ENCODE measurements around the gene TAAR9.

TAAR9 gene, protein sequence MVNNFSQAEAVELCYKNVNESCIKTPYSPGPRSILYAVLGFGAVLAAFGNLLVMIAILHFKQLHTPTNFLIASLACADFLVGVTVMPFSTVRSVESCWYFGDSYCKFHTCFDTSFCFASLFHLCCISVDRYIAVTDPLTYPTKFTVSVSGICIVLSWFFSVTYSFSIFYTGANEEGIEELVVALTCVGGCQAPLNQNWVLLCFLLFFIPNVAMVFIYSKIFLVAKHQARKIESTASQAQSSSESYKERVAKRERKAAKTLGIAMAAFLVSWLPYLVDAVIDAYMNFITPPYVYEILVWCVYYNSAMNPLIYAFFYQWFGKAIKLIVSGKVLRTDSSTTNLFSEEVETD

DNA sequence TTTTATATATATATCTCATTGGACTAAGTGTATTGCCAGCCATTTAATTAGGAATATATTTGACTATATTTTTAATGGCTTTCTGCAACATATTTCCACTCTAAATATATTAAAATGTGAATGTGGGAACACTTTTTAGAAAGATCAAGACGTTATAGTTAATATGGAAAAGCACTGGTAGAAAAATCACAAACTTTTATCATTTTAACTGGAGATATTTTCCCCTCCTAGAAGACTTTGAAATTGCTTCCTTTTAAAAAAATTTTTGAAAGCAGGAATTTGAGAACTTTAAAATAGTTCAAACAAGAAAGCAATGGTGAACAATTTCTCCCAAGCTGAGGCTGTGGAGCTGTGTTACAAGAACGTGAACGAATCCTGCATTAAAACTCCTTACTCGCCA lies at the start of gene TAAR9:
Gene TAAR9 (plus strand): TSS at position 301 of the 400 bp plus-strand sequence. CDS start 13 bp downstream, at position 314.
- DNase-seq (ENCODE audit: low spot score): no peak

DNA sequence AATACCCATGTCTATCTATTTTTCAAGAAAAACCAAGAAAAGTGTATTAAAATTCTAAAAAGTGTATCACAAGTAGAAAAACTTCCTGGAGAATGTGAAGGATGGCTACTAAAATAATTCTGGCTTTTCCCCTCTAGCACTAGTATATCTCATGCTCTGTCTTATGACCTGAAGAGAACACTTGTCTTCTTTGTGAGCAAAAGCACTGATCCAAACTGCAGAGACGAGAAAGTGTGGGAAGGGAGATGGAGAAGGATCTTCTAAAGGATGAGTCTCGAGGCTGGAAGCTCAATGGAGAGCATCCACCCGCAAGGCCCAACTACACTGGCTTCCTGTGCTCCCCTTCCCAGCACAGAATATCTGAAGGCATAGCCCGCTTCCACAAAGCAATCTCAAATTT lies 48.7 kb upstream of the TAAR9 start:
- no peak for DNase-seq (ENCODE audit: low spot score)

DNA sequence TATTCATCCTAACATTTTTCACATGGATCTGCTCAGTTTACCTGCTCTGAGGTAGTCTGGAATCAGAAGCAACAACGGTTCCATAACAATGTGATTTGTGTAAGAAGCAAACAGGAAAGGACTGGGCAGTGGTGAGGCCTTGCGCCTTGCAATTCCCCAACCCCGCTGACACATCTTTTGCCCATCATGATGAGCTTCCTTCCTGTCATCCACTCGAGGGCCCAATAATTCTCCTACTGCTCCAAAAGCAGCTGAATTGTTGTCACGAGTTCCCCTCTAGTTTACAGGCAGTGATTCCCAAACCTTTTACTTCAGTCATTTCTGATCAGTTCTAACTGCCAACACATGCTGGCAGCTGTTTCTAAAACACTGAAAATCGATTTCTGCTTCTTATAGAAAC lies 48.1 kb upstream of the TAAR9 start:
- no peak for DNase-seq (ENCODE audit: low spot score)

DNA sequence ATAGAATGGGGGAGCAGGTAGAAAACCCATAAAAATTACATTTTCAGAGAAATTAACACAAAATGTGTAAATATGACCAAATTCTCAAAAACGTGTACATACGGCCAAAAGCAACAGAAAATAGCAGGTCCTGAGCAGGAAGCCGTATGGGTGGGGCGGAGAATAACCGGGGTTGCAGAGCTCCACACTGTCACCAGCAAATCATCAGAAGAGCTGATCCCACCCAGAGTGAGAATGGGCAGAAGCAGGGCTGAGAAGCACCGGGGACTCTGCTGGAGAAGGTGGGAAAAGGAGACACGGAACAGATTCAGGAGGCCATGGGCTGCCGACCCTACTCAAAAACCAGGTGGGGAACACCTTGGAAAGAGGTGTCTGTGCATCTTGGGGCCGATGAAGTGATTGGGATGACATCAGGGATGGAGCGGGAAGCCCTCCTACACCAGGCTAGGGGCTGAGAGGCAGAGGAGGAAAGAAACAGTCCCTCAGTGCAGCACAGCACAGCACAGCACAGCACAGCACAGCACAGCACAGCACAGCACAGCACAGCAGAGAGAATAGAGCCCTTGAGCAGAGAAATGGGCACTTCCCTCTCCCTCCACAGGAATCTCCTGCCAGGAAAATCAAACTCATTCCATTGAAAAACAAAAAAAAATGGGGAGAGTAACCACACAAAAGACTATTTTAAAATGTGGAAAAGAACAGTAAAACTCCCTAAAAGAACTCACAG lies 47.4 kb upstream of the TAAR9 start:
- DNase-seq (ENCODE audit: low spot score): no peak

DNA sequence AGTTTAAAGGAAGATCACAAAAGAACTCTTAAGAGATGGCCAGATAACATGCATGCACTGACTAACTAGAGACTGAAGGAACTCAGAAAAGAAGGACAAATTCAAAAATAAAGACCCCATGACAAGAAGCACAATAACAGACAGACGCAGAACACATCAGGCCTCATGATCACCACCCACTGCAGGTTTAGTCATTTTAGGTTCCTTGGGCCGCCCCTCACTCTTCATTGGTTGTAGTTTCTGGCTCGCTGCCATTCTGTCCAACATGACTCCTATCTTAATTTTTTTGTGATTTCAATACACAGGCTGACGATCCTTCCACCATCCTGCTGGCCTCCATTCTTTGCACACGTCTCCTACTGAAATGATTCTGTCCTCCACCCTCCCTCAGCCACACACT lies 46.8 kb upstream of the TAAR9 start:
- no peak for DNase-seq (ENCODE audit: low spot score)

DNA sequence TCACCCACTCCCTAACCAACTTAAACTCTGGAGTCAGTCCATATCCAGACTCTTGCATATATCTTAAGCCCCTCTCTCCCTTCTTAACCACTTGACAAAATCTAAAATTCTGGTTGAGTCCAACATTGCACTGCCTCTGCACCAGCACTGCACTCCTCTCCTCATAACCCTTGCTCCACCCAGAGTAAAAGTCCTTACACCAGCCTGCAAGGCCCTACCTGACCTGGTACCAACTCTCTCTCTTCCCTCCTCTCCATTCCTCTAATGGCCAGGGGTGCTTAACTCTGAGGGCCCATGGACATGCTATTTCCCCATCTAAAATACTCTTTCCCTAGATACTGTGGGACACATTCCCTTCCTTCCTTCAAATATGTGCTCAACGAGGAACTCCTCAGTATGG lies 46.2 kb upstream of the TAAR9 start:
- DNase-seq (ENCODE audit: low spot score): no peak

DNA sequence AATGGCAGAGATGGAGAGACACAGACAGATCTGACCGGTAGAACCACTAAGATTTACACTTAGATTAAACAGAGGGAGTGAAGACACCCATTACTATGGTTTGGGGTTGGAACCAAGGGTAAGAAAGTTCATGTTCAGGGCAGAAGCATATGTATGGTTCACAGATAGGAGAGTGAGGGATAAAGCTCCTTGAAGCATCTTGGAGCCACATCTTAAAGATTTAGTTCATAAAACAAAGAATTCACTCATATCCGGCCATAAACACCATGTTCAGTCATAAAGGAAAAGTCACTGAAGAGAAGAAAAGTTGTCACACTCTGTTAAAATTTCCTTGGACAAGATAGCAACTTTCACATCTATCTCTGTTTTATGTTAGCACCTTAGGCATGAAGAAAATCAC lies 43.1 kb upstream of the TAAR9 start:
- no peak for DNase-seq (ENCODE audit: low spot score)

DNA sequence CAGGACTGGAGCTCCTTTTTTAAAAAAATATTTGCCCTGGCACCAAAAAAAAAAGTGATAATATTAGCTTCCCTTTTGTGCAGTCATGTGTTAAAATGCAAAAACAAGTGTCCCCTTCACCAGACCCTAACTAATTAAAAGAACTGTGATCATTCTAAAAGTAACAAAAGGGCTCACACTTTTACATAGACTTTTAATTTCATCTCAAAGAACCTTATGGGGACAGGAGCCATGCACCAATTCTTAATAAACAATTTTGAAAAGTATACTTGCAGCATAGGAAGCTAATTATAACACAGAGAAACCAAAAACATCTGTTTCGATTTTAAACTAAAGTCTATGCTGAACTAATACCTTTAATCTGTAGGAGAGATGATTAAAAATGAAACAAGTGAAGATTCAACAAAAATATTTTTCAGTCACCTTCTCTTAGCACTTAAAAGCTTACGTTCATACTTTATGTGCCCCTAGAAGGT lies 42.4 kb upstream of the TAAR9 start:
- no peak for DNase-seq (ENCODE audit: low spot score)

DNA sequence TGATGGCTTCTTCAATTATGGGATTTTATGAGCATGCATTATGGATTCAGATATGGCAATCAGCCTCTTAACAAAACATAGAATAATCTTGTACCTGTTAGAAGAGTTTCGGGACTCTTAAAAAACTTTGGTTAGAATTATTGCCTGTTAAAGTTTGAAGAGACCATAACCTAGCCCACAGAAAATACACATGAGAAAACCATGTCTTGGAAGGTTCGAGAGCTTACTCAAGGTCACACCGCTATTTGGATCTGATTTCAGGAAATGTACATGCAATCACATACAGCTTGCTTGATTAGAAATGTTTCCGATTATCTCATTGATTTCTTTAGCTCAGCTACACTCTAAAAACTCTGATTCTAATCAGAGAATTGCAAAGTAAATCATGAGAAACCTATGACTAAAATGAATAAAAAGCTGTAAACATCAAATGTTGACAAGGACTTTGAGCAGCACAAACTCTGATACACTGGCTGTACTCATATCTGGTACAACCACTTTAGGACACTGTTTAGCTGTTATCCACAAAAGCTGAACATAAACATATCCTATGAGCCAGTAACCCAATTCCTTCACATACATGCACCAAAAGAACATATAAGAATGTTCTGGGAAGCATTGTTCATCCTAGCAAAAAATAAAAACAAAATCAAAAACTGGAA lies 41.4 kb upstream of the TAAR9 start:
- DNase-seq (ENCODE audit: low spot score): no peak

DNA sequence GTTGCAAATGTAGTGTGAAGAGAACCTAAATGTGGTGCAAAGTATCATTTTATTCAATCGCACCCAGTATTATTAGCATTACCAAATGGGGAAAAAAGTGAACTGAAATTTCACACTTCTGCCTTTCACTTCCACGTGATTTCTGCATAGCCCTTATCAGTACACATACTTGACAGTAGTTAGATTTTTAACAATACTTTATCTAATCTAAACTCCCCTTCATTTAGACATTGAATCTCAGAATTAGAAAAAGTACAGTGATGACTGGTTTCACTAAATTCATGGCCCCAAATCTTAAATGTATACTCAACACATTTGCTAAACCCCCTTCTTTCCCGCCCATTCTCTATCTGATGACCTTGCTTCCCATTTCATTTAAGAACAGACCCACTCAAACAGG lies 39.4 kb upstream of the TAAR9 start:
- no peak for DNase-seq (ENCODE audit: low spot score)

DNA sequence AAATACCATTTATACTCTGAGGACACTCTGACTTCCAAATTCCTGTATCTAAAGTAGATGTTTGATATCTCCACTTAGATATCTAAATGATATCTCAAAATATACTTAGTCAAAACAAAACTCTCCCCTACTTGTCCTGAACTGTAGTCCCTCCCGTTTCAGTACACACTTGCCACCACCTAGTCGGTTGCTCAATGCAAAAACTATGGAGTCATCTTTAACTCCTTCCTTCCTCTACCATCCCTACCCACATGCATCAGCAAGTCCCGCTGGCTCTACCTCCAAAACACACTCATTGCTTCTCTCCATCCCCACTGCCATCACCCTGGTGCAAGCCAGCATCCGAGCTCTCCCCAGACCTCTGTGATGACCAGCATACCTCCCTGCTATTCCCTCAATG lies 38.3 kb upstream of the TAAR9 start:
- no peak for DNase-seq (ENCODE audit: low spot score)

DNA sequence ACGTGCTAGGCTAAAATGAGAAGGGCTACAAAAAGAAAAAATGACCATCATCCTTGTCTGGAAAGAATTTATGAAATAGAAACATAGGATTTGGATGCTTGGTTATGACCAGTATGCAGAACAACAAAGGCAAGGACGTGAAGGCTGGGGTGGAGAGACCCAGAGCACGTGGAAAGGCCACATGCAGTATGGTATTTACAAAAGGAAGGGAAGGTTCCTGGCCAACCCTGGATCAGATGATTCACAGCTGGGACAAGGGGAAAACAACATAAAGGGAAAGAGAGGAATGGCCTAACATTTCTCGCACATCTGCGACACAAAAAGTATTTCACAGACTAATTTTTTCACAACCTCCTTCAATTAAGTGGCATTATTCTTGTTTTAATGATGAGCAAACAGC lies 33.3 kb upstream of the TAAR9 start:
- DNase-seq (ENCODE audit: low spot score): no peak

DNA sequence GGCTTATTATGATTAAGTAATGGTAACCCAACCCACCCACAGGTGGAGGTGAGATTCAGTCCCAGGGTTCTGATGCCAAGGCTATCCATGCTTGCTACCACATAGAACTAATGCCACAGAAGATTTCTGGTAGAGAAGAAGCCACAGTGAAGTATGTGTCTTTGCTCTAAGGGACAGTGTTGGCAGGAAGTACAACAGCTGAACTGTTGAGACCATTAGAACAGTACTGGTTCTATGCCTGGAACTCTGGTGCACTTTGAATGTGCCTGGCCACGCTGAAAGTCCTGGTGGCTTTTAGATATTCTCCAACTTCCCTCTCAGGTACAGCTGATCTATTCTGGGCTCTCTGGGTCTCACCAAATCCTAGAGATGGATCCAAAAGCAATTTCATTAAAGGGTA lies 32.9 kb upstream of the TAAR9 start:
- no peak for DNase-seq (ENCODE audit: low spot score)

DNA sequence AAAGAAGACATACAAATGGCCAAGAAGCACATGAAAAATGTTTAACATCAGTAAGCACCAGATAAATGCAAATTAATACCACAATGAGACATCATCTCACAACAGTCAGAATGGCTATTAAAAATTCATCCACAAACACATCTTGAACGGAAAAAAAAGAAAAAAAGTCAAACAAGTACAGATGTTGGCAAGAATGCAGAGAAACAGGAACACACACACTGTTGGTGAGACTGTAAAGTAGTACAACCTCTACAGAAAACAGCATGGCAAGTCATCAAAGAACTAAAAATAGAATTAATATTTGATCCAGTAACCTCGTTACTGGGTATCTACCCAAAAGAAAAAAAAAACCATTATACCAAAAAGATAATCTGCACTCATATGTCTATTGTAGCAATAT lies 31.6 kb upstream of the TAAR9 start:
- no peak for DNase-seq (ENCODE audit: low spot score)

DNA sequence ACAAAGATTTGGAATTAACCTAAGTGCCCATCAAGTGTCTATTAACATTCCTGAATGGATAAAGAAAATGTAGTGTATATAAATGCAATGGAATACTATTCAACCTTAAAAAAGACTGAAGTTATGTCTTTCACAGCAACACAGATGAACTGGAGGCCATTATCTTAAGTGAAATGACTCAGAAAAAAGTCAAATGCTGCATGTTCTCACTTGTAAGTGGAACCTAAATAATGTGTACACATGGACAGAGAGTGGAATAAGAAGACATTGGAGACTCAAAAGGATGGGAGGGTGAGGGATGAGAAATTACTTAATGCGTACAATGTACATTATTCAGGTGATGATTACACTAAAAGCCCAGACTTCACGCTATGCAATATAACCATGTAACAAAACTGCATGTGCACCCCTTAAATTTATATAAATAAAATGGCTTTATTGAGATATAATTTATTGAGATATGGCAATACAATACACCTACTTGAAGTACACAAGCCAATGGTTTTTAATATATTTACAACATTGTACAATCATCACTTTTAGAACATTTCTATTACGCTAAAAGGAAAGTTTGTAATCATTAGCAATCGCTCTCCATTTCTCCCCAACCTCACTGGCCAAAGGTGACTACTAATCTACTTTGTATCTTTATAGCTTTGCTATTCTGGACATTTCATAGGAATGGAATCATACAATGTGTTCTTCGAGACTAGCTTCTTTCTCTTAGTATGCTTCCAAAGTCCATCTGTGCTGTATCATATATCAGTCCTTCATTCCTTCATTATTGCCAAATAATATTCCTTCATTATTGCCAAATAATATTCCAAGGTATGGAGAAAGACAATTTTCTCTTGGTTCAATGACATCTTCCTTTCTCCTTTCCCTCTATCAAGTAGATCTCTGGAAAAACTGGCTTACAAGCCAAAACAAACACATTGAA lies 30.9 kb upstream of the TAAR9 start:
- no peak for DNase-seq (ENCODE audit: low spot score)

DNA sequence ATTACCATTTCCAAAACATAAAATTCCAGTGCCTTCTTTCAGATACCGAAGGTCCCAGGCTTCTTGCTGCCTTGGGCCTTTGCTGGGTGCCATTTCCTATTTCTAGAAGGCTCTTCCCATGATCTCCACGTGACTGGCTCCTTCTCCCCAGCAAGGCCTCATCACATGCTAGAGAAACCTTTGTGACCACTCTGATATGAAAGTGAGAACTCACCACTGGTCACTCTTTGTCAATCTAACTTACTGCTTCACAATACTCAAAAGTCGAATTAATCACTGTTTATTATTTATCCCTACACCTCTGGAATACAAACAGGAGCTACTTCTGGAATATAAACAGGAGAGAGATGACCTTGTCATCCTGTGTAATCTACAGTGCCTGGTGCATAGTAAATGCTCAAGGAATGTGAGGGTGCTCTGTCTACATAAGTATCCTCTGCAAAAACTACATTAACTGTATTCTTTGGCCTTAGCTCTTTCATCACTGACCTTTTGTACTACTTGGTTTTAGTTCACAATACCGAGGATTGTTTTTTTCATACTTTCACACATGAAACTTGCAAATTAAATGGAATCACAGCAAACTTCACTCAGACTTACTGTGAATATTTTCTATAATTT lies 26.8 kb upstream of the TAAR9 start:
- DNase-seq (ENCODE audit: low spot score): no peak

DNA sequence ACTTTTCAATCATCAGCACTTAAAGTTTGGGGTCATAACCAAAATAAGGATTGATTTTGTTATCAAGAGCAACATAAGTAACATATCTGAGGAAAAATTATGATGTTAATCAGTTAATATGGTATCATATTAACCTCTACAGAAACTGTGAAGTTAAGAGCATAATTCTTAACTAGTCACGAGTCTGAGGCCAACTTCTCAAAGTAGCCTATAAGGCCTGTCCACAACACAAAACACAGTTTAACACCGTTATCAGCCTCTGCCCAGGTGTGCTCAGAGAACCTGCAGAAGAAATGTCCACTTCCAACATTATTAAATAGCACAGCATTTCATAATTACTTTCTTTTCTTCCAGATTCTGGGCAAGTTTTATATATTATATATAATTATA lies 26.3 kb upstream of the TAAR9 start:
- no peak for DNase-seq (ENCODE audit: low spot score)

DNA sequence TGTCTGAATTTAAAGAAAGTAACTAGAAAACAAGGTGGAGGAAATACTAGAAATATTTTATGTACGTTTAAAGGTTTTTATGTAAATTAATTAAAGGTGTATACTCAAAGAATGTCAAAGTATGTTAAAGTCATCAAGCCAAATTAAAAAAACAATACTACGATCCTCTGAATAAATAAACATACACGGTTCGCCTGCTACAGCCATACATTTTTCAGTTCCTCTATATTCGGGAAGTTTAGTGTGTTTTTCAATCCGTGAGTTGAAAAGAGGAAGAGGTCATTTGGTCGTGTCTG lies 25.8 kb upstream of the TAAR9 start:
- no peak for DNase-seq (ENCODE audit: low spot score)

DNA sequence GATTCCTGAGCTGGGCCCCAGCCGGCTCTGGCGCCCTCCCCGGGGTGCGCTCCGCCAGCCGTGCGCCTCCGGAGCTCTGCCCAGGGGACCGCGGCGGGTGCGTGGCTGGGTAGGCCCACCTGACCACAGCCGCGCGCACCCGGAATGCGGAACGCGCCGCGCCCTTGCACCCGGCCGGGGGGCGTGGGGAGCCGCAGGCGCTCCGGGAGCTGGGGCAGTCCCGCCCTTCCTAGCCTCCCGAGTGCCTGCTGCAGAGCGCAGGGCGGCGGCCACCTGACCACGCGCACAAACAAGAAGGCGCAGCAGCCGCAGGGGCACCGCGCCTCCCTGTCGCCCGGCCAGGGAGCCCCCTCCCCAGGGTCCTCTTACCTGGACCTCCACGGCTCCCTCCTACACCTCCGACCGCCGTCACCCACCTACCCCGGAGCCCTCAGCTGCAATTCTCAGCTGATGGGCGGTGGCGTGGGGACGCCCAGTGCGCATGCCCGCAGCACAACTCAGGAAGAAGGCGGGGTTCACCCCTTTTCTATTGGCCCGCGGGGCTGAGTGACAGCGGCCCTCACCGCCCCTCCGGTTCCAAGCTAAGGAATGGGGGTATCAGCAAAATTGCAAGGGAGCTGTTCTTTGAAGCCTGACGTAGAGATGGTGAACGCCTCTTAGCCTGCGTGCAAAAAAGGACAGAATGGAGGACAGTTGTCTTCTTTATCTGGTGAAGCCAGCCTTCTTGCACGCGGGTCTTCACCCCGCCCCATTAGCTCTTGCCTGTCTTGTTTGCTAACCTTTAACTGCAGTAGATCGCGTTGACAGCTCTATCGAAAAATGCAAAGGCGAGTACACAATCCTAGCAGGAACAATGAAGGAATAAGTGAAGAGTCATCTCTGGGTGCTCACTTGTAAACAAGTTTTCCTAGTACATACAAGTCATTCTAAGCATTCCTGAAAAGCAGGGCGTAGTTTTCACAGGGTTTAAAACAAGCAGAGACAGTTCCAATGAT lies 25.1 kb upstream of the TAAR9 start, which contains the start of gene STX7:
Gene STX7 (minus strand): TSS at position 479 of the 995 bp plus-strand sequence. CDS start 9,586 bp downstream, outside the sequence.
- DNase-seq (ENCODE audit: low spot score): peak; percentile 84

DNA sequence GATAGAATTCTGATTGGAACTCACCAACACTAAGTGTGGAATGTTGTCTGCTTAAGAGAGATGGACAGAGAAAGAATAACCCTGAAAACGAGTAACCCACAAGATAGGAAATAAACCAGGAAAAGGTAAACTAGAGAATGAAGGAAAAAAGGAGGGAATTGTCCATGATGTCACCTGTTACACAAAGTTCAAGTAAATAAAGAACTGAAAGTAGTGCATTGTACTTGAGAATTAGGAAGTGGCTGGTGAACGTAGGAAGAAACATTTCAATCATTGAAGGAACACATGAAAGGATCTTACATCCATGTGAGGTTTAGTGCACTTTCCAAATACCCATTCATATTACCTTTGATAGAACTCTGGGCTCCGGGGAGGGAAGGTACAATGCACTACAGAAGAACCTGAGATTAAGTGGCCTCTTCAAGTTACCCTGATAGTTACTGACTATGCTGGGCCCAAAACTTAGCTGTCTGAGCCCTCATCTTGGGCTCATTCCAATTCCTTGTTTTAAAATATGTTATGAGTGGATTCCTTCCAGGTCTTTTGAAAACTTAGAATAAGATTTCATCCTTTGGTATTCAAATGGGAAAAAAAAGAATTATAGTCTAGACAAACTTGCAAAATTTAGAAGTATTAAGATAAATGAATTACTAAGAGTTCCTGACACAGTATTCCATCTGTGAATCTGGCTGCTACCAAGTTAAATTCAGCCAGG lies 24.1 kb upstream of the TAAR9 start:
- DNase-seq (ENCODE audit: low spot score): no peak
